HL-60/S4 treated with phorbol 12-myristate 13-acetate at 8.2 ng/mL for 4 days and 3 days (cell line): ENCODE measurements around the gene RPS6KA4.

Experiments
- in situ Hi-C: fragments of 300-500 bp; cut with MboI; formaldehyde crosslinking; loops from 2 replicates; pipeline ENCODE4 v1.15.0; 2022; ENCODE audit warnings: low sequenced_read_pairs

RPS6KA4 gene

GRCh38 chr11:64324692-64325469, 34.1 kb upstream of the RPS6KA4 start:
- in situ Hi-C loops = loop anchor here (25.0 kb wide), 1 partner anchor 88 kb away; the partner anchor contains the start of genes DNAJC4, FKBP2, NUDT22 and PPP1R14B

GRCh38 chr11:64327375-64327774, 31.6 kb upstream of the RPS6KA4 start:
- in situ Hi-C loops = loop anchor here (25.0 kb wide), 1 partner anchor 90 kb away; the partner anchor contains the start of genes DNAJC4, FKBP2, NUDT22 and PPP1R14B

- in situ Hi-C loops = loop anchor here (25.0 kb wide), 1 partner anchor 91 kb away; the partner anchor contains the start of genes DNAJC4, FKBP2, NUDT22 and PPP1R14B
Measured at GRCh38 chr11:64327993-64328392, 31.0 kb upstream of the RPS6KA4 start.

- in situ Hi-C loops = loop anchor here (25.0 kb wide), 1 partner anchor 94 kb away; the partner anchor contains the start of genes DNAJC4, FKBP2, NUDT22 and PPP1R14B
Measured at GRCh38 chr11:64330888-64331287, 28.1 kb upstream of the RPS6KA4 start.

- in situ Hi-C loops = loop anchor here (25.0 kb wide), 1 partner anchor 94 kb away; the partner anchor contains the start of genes DNAJC4, FKBP2, NUDT22 and PPP1R14B
Measured at GRCh38 chr11:64331569-64332371, 27.2 kb upstream of the RPS6KA4 start.

GRCh38 chr11:64333556-64333955, 25.4 kb upstream of the RPS6KA4 start:
- in situ Hi-C loops = loop anchor here (25.0 kb wide), 1 partner anchor 96 kb away; the partner anchor contains the start of genes DNAJC4, FKBP2, NUDT22 and PPP1R14B

GRCh38 chr11:64334764-64335735, 23.9 kb upstream of the RPS6KA4 start:
- in situ Hi-C loops = loop anchor here (25.0 kb wide), 1 partner anchor 98 kb away; the partner anchor contains the start of genes DNAJC4, FKBP2, NUDT22 and PPP1R14B

- in situ Hi-C loops = loop anchor here (25.0 kb wide), 1 partner anchor 100 kb away; the partner anchor contains the start of genes DNAJC4, FKBP2, NUDT22 and PPP1R14B
Measured at GRCh38 chr11:64337538-64338249, 21.3 kb upstream of the RPS6KA4 start.

- in situ Hi-C loops = loop anchor here (25.0 kb wide), 1 partner anchor 101 kb away; the partner anchor contains the start of genes DNAJC4, FKBP2, NUDT22 and PPP1R14B
Measured at GRCh38 chr11:64338716-64339115, 20.2 kb upstream of the RPS6KA4 start.

GRCh38 chr11:64339286-64339685, 19.7 kb upstream of the RPS6KA4 start:
- in situ Hi-C loops = loop anchor here (25.0 kb wide), 1 partner anchor 102 kb away; the partner anchor contains the start of genes DNAJC4, FKBP2, NUDT22 and PPP1R14B

- in situ Hi-C loops = loop anchor here (25.0 kb wide), 1 partner anchor 103 kb away; the partner anchor contains the start of genes DNAJC4, FKBP2, NUDT22 and PPP1R14B
Measured at GRCh38 chr11:64339754-64340408, 19.1 kb upstream of the RPS6KA4 start, which contains the start of gene CCDC88B. CCDC88B (plus strand) TSS chr11:64340204; CDS start chr11:64340267, 63 bp downstream.

GRCh38 chr11:64340671-64341335, 18.2 kb upstream of the RPS6KA4 start:
- in situ Hi-C loops = loop anchor here (25.0 kb wide), 1 partner anchor 104 kb away; the partner anchor contains the start of genes DNAJC4, FKBP2, NUDT22 and PPP1R14B

- in situ Hi-C loops = loop anchor here (25.0 kb wide), 1 partner anchor 104 kb away; the partner anchor contains the start of genes DNAJC4, FKBP2, NUDT22 and PPP1R14B
Measured at GRCh38 chr11:64341429-64341828, 17.5 kb upstream of the RPS6KA4 start.

- in situ Hi-C loops = loop anchor here (25.0 kb wide), 1 partner anchor 105 kb away; the partner anchor contains the start of genes DNAJC4, FKBP2, NUDT22 and PPP1R14B
Measured at GRCh38 chr11:64341851-64342791, 16.8 kb upstream of the RPS6KA4 start.

- in situ Hi-C loops = loop anchor here (25.0 kb wide), 1 partner anchor 106 kb away; the partner anchor contains the start of genes DNAJC4, FKBP2, NUDT22 and PPP1R14B
Measured at GRCh38 chr11:64342869-64343745, 15.9 kb upstream of the RPS6KA4 start.
